Measurements from ENCODE around the gene HOXC6. TPM values are rescaled to one million over a fixed set of nuclear protein-coding genes. Genes with fewer than 3 reads are reported as not detected.

Gene HOXC6
- total RNA-seq, 2 donors from 2014 or later, result 0.15 TPM; not detected in 1

- no peak for DNase-seq
- H3K27me3 ChIP-seq, result peaks cover 100% of the 10 kb centered on the region
- no peak overlapping the region for H3K27ac ChIP-seq
- peaks cover 9% of the 10 kb centered on the region for H3K4me1 ChIP-seq
- no peaks in the 10 kb centered on the region for H3K36me3 ChIP-seq
- H3K9me3 ChIP-seq, result no peaks in the 10 kb centered on the region
- H3K4me3 ChIP-seq, result no peak overlapping the region
- no peak for TF ChIP-seq CTCF (IDR thresholded peaks at IDR 0.05)
- intact Hi-C loops (cut with DNase I), result no loop called here
- H3K9ac ChIP-seq (ENCODE audit: low read depth in 2 of 2, low read length in 2 of 2), result no peak overlapping the region
These were observed 34.9 kb upstream of the HOXC6 start for GRCh38 chr12:53993162-53994008.

- H3K36me3 ChIP-seq, result no peaks in the 10 kb centered on the region
- no peak for DNase-seq
- H3K27ac ChIP-seq, result no peak overlapping the region
- TF ChIP-seq CTCF (IDR thresholded peaks at IDR 0.05), result no peak
- H3K27me3 ChIP-seq, result peaks cover 100% of the 10 kb centered on the region
- H3K9me3 ChIP-seq, result no peaks in the 10 kb centered on the region
- no peak overlapping the region for H3K9ac ChIP-seq (ENCODE audit: low read depth in 2 of 2, low read length in 2 of 2)
- H3K4me1 ChIP-seq, result peaks cover 9% of the 10 kb centered on the region
- intact Hi-C loops (cut with DNase I), result no loop called here
- no peak overlapping the region for H3K4me3 ChIP-seq
These were observed 34.3 kb upstream of the HOXC6 start for GRCh38 chr12:53994009-53994263.

GRCh38 chr12:53994264-53995001, 33.8 kb upstream of the HOXC6 start:
- no peaks in the 10 kb centered on the region for H3K36me3 ChIP-seq
- H3K27me3 ChIP-seq, result peaks cover 100% of the 10 kb centered on the region
- intact Hi-C loops (cut with DNase I), result no loop called here
- no peak overlapping the region for H3K4me3 ChIP-seq
- H3K9ac ChIP-seq (ENCODE audit: low read depth in 2 of 2, low read length in 2 of 2), result no peak overlapping the region
- H3K27ac ChIP-seq, result no peak overlapping the region
- TF ChIP-seq CTCF (IDR thresholded peaks at IDR 0.05), result no peak
- peaks cover 9% of the 10 kb centered on the region for H3K4me1 ChIP-seq
- H3K9me3 ChIP-seq, result no peaks in the 10 kb centered on the region
- DNase-seq, result no peak

- no peaks in the 10 kb centered on the region for H3K36me3 ChIP-seq
- no peak for TF ChIP-seq CTCF (IDR thresholded peaks at IDR 0.05)
- no peak overlapping the region for H3K4me3 ChIP-seq
- H3K9me3 ChIP-seq, result no peaks in the 10 kb centered on the region
- H3K27ac ChIP-seq, result no peak overlapping the region
- intact Hi-C loops (cut with DNase I), result no loop called here
- H3K27me3 ChIP-seq, result peaks cover 100% of the 10 kb centered on the region
- no peak for DNase-seq
- peaks cover 9% of the 10 kb centered on the region for H3K4me1 ChIP-seq
- no peak overlapping the region for H3K9ac ChIP-seq (ENCODE audit: low read depth in 2 of 2, low read length in 2 of 2)
These were observed 33.2 kb upstream of the HOXC6 start for GRCh38 chr12:53995002-53995377.

- no peak overlapping the region for H3K27ac ChIP-seq
- peak overlapping the region; percentile 37 for H3K4me3 ChIP-seq
- no peaks in the 10 kb centered on the region for H3K36me3 ChIP-seq
- no peak for TF ChIP-seq CTCF (IDR thresholded peaks at IDR 0.05)
- no peak for DNase-seq
- peak overlapping the region in 1 of 2 donors; percentile 19 for H3K9ac ChIP-seq (ENCODE audit: low read depth in 2 of 2, low read length in 2 of 2)
- no peaks in the 10 kb centered on the region for H3K9me3 ChIP-seq
- intact Hi-C loops (cut with DNase I), result no loop called here
- H3K4me1 ChIP-seq, result peaks cover 9% of the 10 kb centered on the region
- H3K27me3 ChIP-seq, result peaks cover 100% of the 10 kb centered on the region
These were observed 32.6 kb upstream of the HOXC6 start for GRCh38 chr12:53995378-53996239.

Measured in colonic mucosa (tissue), 4 donors.